Neural cell (in vitro differentiated cells): Measurements from ENCODE around the gene C11orf54. TPM values are rescaled to one million over a fixed set of nuclear protein-coding genes. Genes with fewer than 3 reads are reported as not detected.

Experiments used
- H2AFZ ChIP-seq: fragments of 200-600, 300-800 bp; sonication (generic), shearing (Covaris generic); 2 replicates; pipeline ENCODE4 v1.6.0; 2014; ENCODE audit warnings: low read depth, mild to moderate bottlenecking, antibody characterized with exemption, low read length, moderate library complexity
- H3F3A ChIP-seq: fragments of 200-600 bp; shearing (Covaris generic); 2 replicates; pipeline ENCODE4 v1.6.1; 2016; ENCODE audit warnings: mild to moderate bottlenecking, moderate library complexity, mixed read lengths, antibody characterized with exemption, low read length; ENCODE audit not compliant: insufficient read depth, poor library complexity, severe bottlenecking
- H3K27ac ChIP-seq: fragments of 200-600, 300-800 bp; sonication (generic), shearing (Covaris generic); 2 replicates; pipeline ENCODE4 v1.5.1; 2014; ENCODE audit warnings: mild to moderate bottlenecking, low read length, moderate library complexity
- H3K27me3 ChIP-seq: fragments of 300-800, 200-600 bp; sonication (generic), shearing (Covaris generic); 2 replicates; pipeline ENCODE4 v1.6.0; 2014; ENCODE audit warnings: mild to moderate bottlenecking, low read depth, low read length, moderate library complexity; ENCODE audit not compliant: insufficient read depth
- H3K36me3 ChIP-seq: fragments of 300-800, 200-600 bp; sonication (generic), shearing (Covaris generic); 2 replicates; pipeline ENCODE4 v1.5.1; 2014; ENCODE audit warnings: mild to moderate bottlenecking, antibody characterized with exemption, low read length, moderate library complexity; ENCODE audit not compliant: insufficient read depth
- H3K4me2 ChIP-seq: fragments of 300-800, 200-600 bp; sonication (generic), shearing (Covaris generic); 2 replicates; pipeline ENCODE4 v1.6.0; 2014; ENCODE audit warnings: mild to moderate bottlenecking, low read length
- H3K4me3 ChIP-seq: fragments of 300-800, 200-600 bp; sonication (generic), shearing (Covaris generic); 2 replicates; pipeline ENCODE4 v1.5.1; 2014; ENCODE audit warnings: mild to moderate bottlenecking, low read length, moderate library complexity
- H3K79me2 ChIP-seq: fragments of 200-600 bp; shearing (Covaris generic); replicated peaks from 2 replicates; pipeline ENCODE4 v1.6.0; 2014; ENCODE audit warnings: mild to moderate bottlenecking, low read length, moderate library complexity; ENCODE audit not compliant: insufficient read depth
- H3K9ac ChIP-seq: fragments of 300-800, 200-600 bp; sonication (generic), shearing (Covaris generic); 2 replicates; pipeline ENCODE4 v1.6.1; 2016; ENCODE audit warnings: mild to moderate bottlenecking, low read length, mixed read lengths
- H3K9me2 ChIP-seq: fragments of 200-600 bp; shearing (Covaris generic); 2 replicates; pipeline ENCODE4 v1.6.1; 2016; ENCODE audit warnings: mild to moderate bottlenecking, low read length, mixed read lengths; ENCODE audit not compliant: insufficient read depth
- H3K9me3 ChIP-seq: fragments of 200-600, 300-800 bp; sonication (generic), shearing (Covaris generic); 2 replicates; pipeline ENCODE4 v1.6.1; 2016; ENCODE audit warnings: mild to moderate bottlenecking, mixed run types, low read length, moderate library complexity, mixed read lengths
- H4K20me1 ChIP-seq: fragments of 200-600 bp; shearing (Covaris generic); 2 replicates; pipeline ENCODE4 v1.6.1; 2016; ENCODE audit warnings: mild to moderate bottlenecking, mixed run types; ENCODE audit not compliant: insufficient read depth
- CTCF ChIP-seq: fragments of 450-650 bp; IDR thresholded peaks from 2 replicates; pipeline ENCODE4 v1.5.1; 2014; ENCODE audit warnings: antibody characterized with exemption, mild to moderate bottlenecking, moderate library complexity; ENCODE audit not compliant: poor library complexity, severe bottlenecking
- EP300 ChIP-seq: fragments of 450-650 bp; conservative IDR thresholded peaks from 2 replicates; pipeline ENCODE4 v1.6.1; 2014; ENCODE audit warnings: antibody characterized with exemption, mild to moderate bottlenecking, moderate library complexity; ENCODE audit not compliant: poor library complexity, severe bottlenecking
- EZH2 ChIP-seq: fragments of 200-600, 300-800 bp; shearing (Covaris generic), sonication (generic); IDR thresholded peaks from 2 replicates; pipeline ENCODE4 v1.6.1; 2014; ENCODE audit warnings: antibody characterized with exemption, low read length, borderline replicate concordance, mild to moderate bottlenecking; ENCODE audit not compliant: insufficient read depth, poor library complexity, severe bottlenecking
- MXI1 ChIP-seq: fragments of 450-650 bp; conservative IDR thresholded peaks from 2 replicates; pipeline ENCODE4 v1.6.1; 2014; ENCODE audit warnings: antibody characterized with exemption, mild to moderate bottlenecking; ENCODE audit not compliant: poor library complexity, severe bottlenecking
- POLR2AphosphoS5 ChIP-seq: IDR thresholded peaks from 2 replicates; pipeline ENCODE4 v1.6.1; 2012
- RAD21 ChIP-seq: fragments of 450-650 bp; conservative IDR thresholded peaks from 2 replicates; pipeline ENCODE4 v1.6.1; 2014; ENCODE audit warnings: antibody characterized with exemption, mild to moderate bottlenecking, moderate library complexity
- REST ChIP-seq: IDR thresholded peaks from 2 replicates; pipeline ENCODE4 v1.6.1; 2012; ENCODE audit warnings: borderline replicate concordance
- SMC3 ChIP-seq: fragments of 450-650 bp; conservative IDR thresholded peaks from 2 replicates; pipeline ENCODE4 v1.6.1; 2014; ENCODE audit warnings: antibody characterized with exemption, mild to moderate bottlenecking, moderate library complexity; ENCODE audit not compliant: poor library complexity
- TAF1 ChIP-seq: IDR thresholded peaks from 2 replicates; pipeline ENCODE4 v1.6.1; 2012; ENCODE audit warnings: low read depth
- polyA plus RNA-seq: library from polyadenylated mRNA; depleted of rRNA; stranded (reverse); fragments of >200 nt; gene quantifications from 2 replicates; pipeline ENCODE4 v1.2.3, GENCODE V29; 2014

The C11orf54 gene
- polyA plus RNA-seq, 1 donor from 2014 or later = 35.0 TPM

- Histone ChIP-seq H3K9ac (no peak overlapping the region), H3K9me2 (no peaks in the 10 kb centered on the region), H2AFZ (no peak overlapping the region), H3K4me3 (peak overlapping the region; percentile 87), H3K36me3 (peaks cover 17% of the 10 kb centered on the region), H3F3A (no peaks in the 10 kb centered on the region), H3K4me2 (peak overlapping the region; percentile 64), H3K27ac (no peak overlapping the region), H4K20me1 (no peaks in the 10 kb centered on the region), H3K27me3 (no peaks in the 10 kb centered on the region), H3K9me3 (no peaks in the 10 kb centered on the region), H3K79me2 (peaks cover 46% of the 10 kb centered on the region)
- no peak for TF ChIP-seq EZH2
- no peak for TF ChIP-seq SMC3
- TF ChIP-seq TAF1 = no peak
- no peak for TF ChIP-seq RAD21
- TF ChIP-seq EP300 = no peak
- TF ChIP-seq POLR2AphosphoS5 = no peak
- TF ChIP-seq MXI1 = no peak
- no peak for TF ChIP-seq REST
- TF ChIP-seq CTCF = no peak
Observed at GRCh38 chr11:93737904-93738612, 3.4 kb upstream of the C11orf54 start.

GRCh38 chr11:93738647-93739081 lies 2.8 kb upstream of the C11orf54 start:
- H3K79me2 ChIP-seq = peaks cover 46% of the 10 kb centered on the region
- no peak for TF ChIP-seq RAD21
- no peak for TF ChIP-seq CTCF
- no peak for TF ChIP-seq POLR2AphosphoS5
- no peak for TF ChIP-seq TAF1
- TF ChIP-seq EZH2 = no peak
- TF ChIP-seq SMC3 = no peak
- TF ChIP-seq EP300 = no peak
- TF ChIP-seq MXI1 = no peak
- no peak for TF ChIP-seq REST
- H3K9me2 ChIP-seq = no peaks in the 10 kb centered on the region
- H3K27me3 ChIP-seq = no peaks in the 10 kb centered on the region
- H3K9me3 ChIP-seq = no peaks in the 10 kb centered on the region
- H4K20me1 ChIP-seq = no peaks in the 10 kb centered on the region
- H2AFZ ChIP-seq = no peak overlapping the region
- H3K9ac ChIP-seq = no peak overlapping the region
- peaks cover 11% of the 10 kb centered on the region for H3K36me3 ChIP-seq
- no peaks in the 10 kb centered on the region for H3F3A ChIP-seq
- peak overlapping the region; percentile 87 for H3K4me3 ChIP-seq
- no peak overlapping the region for H3K27ac ChIP-seq
- H3K4me2 ChIP-seq = peak overlapping the region; percentile 64
